K562 (cell line): ENCODE measurements around the gene TMSB10. TPM values are rescaled to one million over a fixed set of nuclear protein-coding genes. Genes with fewer than 3 reads are reported as not detected.

Experiments used
- DPF2 ChIP-seq: fragments of 450-650 bp; IDR thresholded peaks from 2 replicates; pipeline ENCODE4 v1.6.1; 2016
- E2F8 ChIP-seq: fragments of 450-650 bp; IDR thresholded peaks from 2 replicates; pipeline ENCODE4 v1.7.1; 2018; ENCODE audit warnings: mild to moderate bottlenecking, low read depth; ENCODE audit not compliant: partially characterized antibody
- EHMT2 ChIP-seq: fragments of 450-650 bp; IDR thresholded peaks from 2 replicates; pipeline ENCODE4 v1.6.1; 2018; ENCODE audit warnings: antibody characterized with exemption
- ETV1 ChIP-seq: fragments of 450-650 bp; conservative IDR thresholded peaks from 2 replicates; pipeline ENCODE4 v1.6.1; 2016; ENCODE audit warnings: missing genetic modification characterization, control low read depth, low read depth, missing compliant biosample characterization
- HSF4 ChIP-seq: fragments of 250-450 bp; sonication (Bioruptor Pico); IDR thresholded peaks from 2 replicates; pipeline ENCODE4 v2.1.2; 2022; ENCODE audit warnings: mild to moderate bottlenecking, moderate library complexity, borderline replicate concordance
- L3MBTL2 ChIP-seq: fragments of 450-650 bp; IDR thresholded peaks from 2 replicates; pipeline ENCODE4 v1.6.1; 2016; ENCODE audit warnings: mild to moderate bottlenecking, moderate library complexity
- NFIX ChIP-seq: fragments of 250-450 bp; sonication (Bioruptor Pico); IDR thresholded peaks from 2 replicates; pipeline ENCODE4 v1.4.0; 2020; ENCODE audit warnings: low read depth, mild to moderate bottlenecking, moderate library complexity
- POLR2B ChIP-seq: fragments of 450-650 bp; IDR thresholded peaks from 2 replicates; pipeline ENCODE4 v1.6.1; 2018; ENCODE audit warnings: low read depth; ENCODE audit not compliant: partially characterized antibody
- PTRF ChIP-seq: fragments of 450-650 bp; IDR thresholded peaks from 2 replicates; pipeline ENCODE4 v1.6.1; 2016; ENCODE audit warnings: mild to moderate bottlenecking, missing genetic modification characterization, missing compliant biosample characterization
- STAT6 ChIP-seq: sonication (generic); formaldehyde crosslinking; IDR thresholded peaks from 2 replicates; pipeline ENCODE4 v1.8.1; 2023; ENCODE audit warnings: mild to moderate bottlenecking, missing genetic modification reagents
- TAL1 ChIP-seq: fragments of 450-650 bp; IDR thresholded peaks from 2 replicates; pipeline ENCODE4 v1.6.1; 2016; ENCODE audit warnings: mild to moderate bottlenecking
- ZBTB11 ChIP-seq, 3 experiments: fragments of 200-800 bp in 1 of 3; fragments of 250-450 bp in 1 of 3; fragments of 450-650 bp in 1 of 3; sonication (Bioruptor Pico) in 1 of 3; sonication (Bioruptor generic) in 1 of 3; formaldehyde crosslinking in 1 of 3; IDR thresholded peaks; 2 replicates each; pipeline versions ENCODE4 v1.6.1 to v1.8.0; 2016 to 2022; ENCODE audit warnings: mild to moderate bottlenecking in 2 of 3, missing genetic modification characterization in 2 of 3, missing compliant biosample characterization in 1 of 3, moderate library complexity in 1 of 3
- ZBTB12 ChIP-seq: fragments of 250-450 bp; sonication (Bioruptor Pico); IDR thresholded peaks from 2 replicates; pipeline ENCODE4 v1.4.0; 2020
- ZKSCAN1 ChIP-seq: fragments of 150-350 bp; IDR thresholded peaks from 2 replicates; pipeline ENCODE4 v1.6.1; 2016; ENCODE audit warnings: low read depth, low read length
- ZNF174 ChIP-seq: fragments of 250-450 bp; sonication (Bioruptor Pico); IDR thresholded peaks from 2 replicates; pipeline ENCODE4 v1.4.0; 2020; ENCODE audit warnings: mild to moderate bottlenecking
- ZNF778 ChIP-seq: fragments of 450-650 bp; formaldehyde crosslinking; IDR thresholded peaks from 2 replicates; pipeline ENCODE4 v1.4.0; 2020; ENCODE audit warnings: mild to moderate bottlenecking, moderate library complexity
- ZNF780A ChIP-seq: fragments of 250-450 bp; sonication (Bioruptor Pico); IDR thresholded peaks from 2 replicates; pipeline ENCODE4 v1.5.0; 2021; ENCODE audit warnings: mild to moderate bottlenecking
- polyA plus RNA-seq, 8 experiments: library from polyadenylated mRNA; depleted of rRNA in 4 of 8; stranded (reverse) in 5 of 8; unstranded in 3 of 8; fragments of >200 nt; fragmentation: Nextera tagmentation in 2 of 8; fragmentation: Illumina TruSeq in 1 of 8; extraction: Ambion mirVana in 2 of 8; extraction: Trizol in 1 of 8; gene quantifications; 2 replicates each; pipeline versions ENCODE4 v1.2.1 to v1.2.3, GENCODE V29; 2011 to 2014; ENCODE audit warnings: inconsistent platforms in 1 of 8, missing spikeins in 1 of 8
- total RNA-seq, 7 experiments: library from RNA; depleted of rRNA in 6 of 7; stranded (reverse); fragments of >200 nt in 6 of 7; fragmentation: Illumina TruSeq in 2 of 7; extraction: Trizol in 2 of 7; gene quantifications; 2 replicates each; pipeline versions ENCODE4 v1.2.1 to v1.2.3, GENCODE V29; 2011 to 2021; ENCODE audit warnings: low replicate concordance in 1 of 7

TMSB10 gene
- total and polyA plus RNA-seq, 9 of the 15 experiments (the other 6 are each of a cell fraction or from before 2014, with no cell fraction given) = 382 to 2,226 (median 959) TPM

- TF ChIP-seq E2F8 (no peak), POLR2B (peak; percentile 34), ZKSCAN1 (no peak), NFIX (no peak), ZNF780A (CRISPR knock-in tag) (no peak), L3MBTL2 (no peak), HSF4 (no peak), EHMT2 (0 out of 2 replicates have a peak, but pooled peaks have one; percentile 64), ETV1 (tag) (no peak), ZNF778 (CRISPR knock-in tag) (no peak), DPF2 (no peak), STAT6 (no peak), TAL1 (no peak), ZNF174 (CRISPR knock-in tag) (no peak), ZBTB11 (CRISPR knock-in tag; IDR thresholded peaks at IDR 0.05) (no peak), PTRF (no peak), ZBTB12 (CRISPR knock-in tag) (no peak)
Observed at GRCh38 chr2:84908948-84909713, 3.7 kb downstream of the TMSB10 start (continued).
